Measurements from ENCODE around the gene RIPOR3.

RIPOR3 gene

GRCh38 chr20:50567860-50568548 is 123.3 kb downstream of the RIPOR3 start:
- DNase-seq, result no peak

GRCh38 chr20:50565871-50566270 is 125.5 kb downstream of the RIPOR3 start:
- no peak for DNase-seq

- DNase-seq, result no peak
Observed at GRCh38 chr20:50565383-50565782, 126.0 kb downstream of the RIPOR3 start.

GRCh38 chr20:50563133-50563944 is 128.0 kb downstream of the RIPOR3 start:
- no peak for DNase-seq

GRCh38 chr20:50562262-50562701 is 129.1 kb downstream of the RIPOR3 start:
- DNase-seq, result no peak

GRCh38 chr20:50561379-50562078 is 129.8 kb downstream of the RIPOR3 start:
- DNase-seq, result peak; percentile 95

GRCh38 chr20:50560867-50561266 is 130.5 kb downstream of the RIPOR3 start:
- DNase-seq, result no peak

GRCh38 chr20:50559856-50560638 is 131.3 kb downstream of the RIPOR3 start:
- DNase-seq, result no peak

GRCh38 chr20:50559149-50559548 is 132.2 kb downstream of the RIPOR3 start:
- no peak for DNase-seq

GRCh38 chr20:50558483-50558925 is 132.8 kb downstream of the RIPOR3 start:
- DNase-seq, result peak; percentile 74

- DNase-seq, result no peak
Observed at GRCh38 chr20:50557549-50558134, 133.7 kb downstream of the RIPOR3 start.

- DNase-seq, result no peak
Observed at GRCh38 chr20:50555662-50556061, 135.7 kb downstream of the RIPOR3 start.

- DNase-seq, result no peak
Observed at GRCh38 chr20:50554694-50555579, 136.4 kb downstream of the RIPOR3 start.

- no peak for DNase-seq
Observed at GRCh38 chr20:50552979-50553378, 138.4 kb downstream of the RIPOR3 start.

- DNase-seq, result no peak
Observed at GRCh38 chr20:50551288-50551687, 140.1 kb downstream of the RIPOR3 start.

GRCh38 chr20:50550531-50550930 is 140.8 kb downstream of the RIPOR3 start:
- DNase-seq, result no peak

- no peak for DNase-seq
Observed at GRCh38 chr20:50548396-50548795, 142.9 kb downstream of the RIPOR3 start.

- no peak for DNase-seq
Observed at GRCh38 chr20:50547964-50548363, 143.4 kb downstream of the RIPOR3 start.

- no peak for DNase-seq
Observed at GRCh38 chr20:50546729-50547314, 144.5 kb downstream of the RIPOR3 start.

- DNase-seq, result no peak
Observed at GRCh38 chr20:50545126-50545525, 146.2 kb downstream of the RIPOR3 start.

GRCh38 chr20:50543326-50543725 is 148.0 kb downstream of the RIPOR3 start:
- no peak for DNase-seq
